Left hindlimb (tissue), 1 donor: ENCODE results near the gene RAX2.

Experiments used
- DNase-seq: peaks from one replicate; pipeline ENCODE4 v3.0.0-alpha.2; 2018

RAX2 gene

GRCh38 chr19:3800996-3801395 is 29.0 kb upstream of the RAX2 start:
- DNase-seq: no peak

GRCh38 chr19:3798137-3798536 is 26.1 kb upstream of the RAX2 start:
- DNase-seq: no peak

GRCh38 chr19:3796358-3796757 is 24.3 kb upstream of the RAX2 start:
- DNase-seq: no peak

- no peak for DNase-seq
Observed at GRCh38 chr19:3793799-3794198, 21.8 kb upstream of the RAX2 start.

GRCh38 chr19:3792114-3792513 is 20.1 kb upstream of the RAX2 start:
- no peak for DNase-seq

- no peak for DNase-seq
Observed at GRCh38 chr19:3790941-3791340, 18.9 kb upstream of the RAX2 start.

GRCh38 chr19:3790209-3790734 is 18.2 kb upstream of the RAX2 start:
- no peak for DNase-seq

- no peak for DNase-seq
Observed at GRCh38 chr19:3788996-3789778, 17.2 kb upstream of the RAX2 start.

- no peak for DNase-seq
Observed at GRCh38 chr19:3785938-3786824, 14.2 kb upstream of the RAX2 start, which contains the start of gene MATK. Gene MATK, minus strand, starts transcription at chr19:3786381. Its CDS starts 1,246 bp downstream, at chr19:3785135.

GRCh38 chr19:3785451-3785937 is 13.5 kb upstream of the RAX2 start:
- DNase-seq: no peak

GRCh38 chr19:3784607-3785450 is 12.8 kb upstream of the RAX2 start:
- DNase-seq: no peak

- DNase-seq: no peak
Observed at GRCh38 chr19:3783660-3784584, 11.9 kb upstream of the RAX2 start.

- no peak for DNase-seq
Observed at GRCh38 chr19:3782903-3783302, 10.9 kb upstream of the RAX2 start.

GRCh38 chr19:3782330-3782729 is 10.3 kb upstream of the RAX2 start:
- no peak for DNase-seq

- no peak for DNase-seq
Observed at GRCh38 chr19:3781603-3782002, 9.6 kb upstream of the RAX2 start.

GRCh38 chr19:3780786-3781304 is 8.8 kb upstream of the RAX2 start:
- no peak for DNase-seq

- no peak for DNase-seq
Observed at GRCh38 chr19:3778899-3779723, 7.1 kb upstream of the RAX2 start.

GRCh38 chr19:3778104-3778867 is 6.3 kb upstream of the RAX2 start:
- no peak for DNase-seq

GRCh38 chr19:3776479-3777040 is 4.5 kb upstream of the RAX2 start:
- no peak for DNase-seq
